Left kidney (tissue), 1 donor: ENCODE results near the gene SNRPE. TPM values are rescaled to one million over a fixed set of nuclear protein-coding genes. Genes with fewer than 3 reads are reported as not detected.

Source experiments
- polyA plus RNA-seq: library from polyadenylated mRNA; unstranded; fragments of 120-200 nt; gene quantifications from one replicate; pipeline ENCODE4 v1.2.1, GENCODE V29; 2013; ENCODE audit not compliant: insufficient read length

The SNRPE gene
- polyA plus RNA-seq, 1 donor = 275 TPM

Other genes with a start within 250 kb of the SNRPE start
- 72.3 TPM for gene ATP2B4, start 234.8 kb upstream of the SNRPE start, polyA plus RNA-seq
- gene LAX1, start 96.4 kb upstream of the SNRPE start, polyA plus RNA-seq = 0.27 TPM
- 17.1 TPM for gene ZBED6, start 66.0 kb upstream of the SNRPE start, polyA plus RNA-seq
- gene ZC3H11A, start 66.0 kb upstream of the SNRPE start, polyA plus RNA-seq = 175 TPM
- 49.9 TPM for gene SOX13, start 211.5 kb downstream of the SNRPE start, polyA plus RNA-seq